AG20443 (cell line): Measurements from ENCODE around the gene GPRASP2.
A peak's percentile ranks its signal among the peaks of the same experiment; 100 is the strongest.

ENCODE experiments used
- DNase-seq: peaks from one replicate; pipeline ENCODE4 v3.0.0; 2012; ENCODE audit warnings: low spot score, mixed read lengths

GPRASP2 gene

DNA sequence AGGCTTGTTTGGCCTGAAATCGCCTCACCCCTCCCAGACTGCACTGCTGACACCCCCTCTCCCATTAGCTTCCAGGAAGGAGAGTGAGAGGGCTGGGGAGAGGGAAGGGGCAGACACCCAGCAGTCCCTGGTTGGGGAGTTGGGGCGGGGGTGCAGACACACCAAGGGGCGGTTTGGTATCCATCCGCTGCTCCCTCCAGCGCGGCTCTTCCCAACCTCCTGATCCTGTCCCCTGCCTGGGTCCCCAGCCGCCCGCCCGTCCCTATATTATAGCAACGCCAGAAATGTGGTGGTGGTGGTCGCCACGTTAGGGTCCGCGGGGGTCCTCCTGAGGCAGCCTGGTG, 33.2 kb downstream of the GPRASP2 start:
- DNase-seq: no peak

- peak; percentile 58 for DNase-seq
These were observed 33.8 kb downstream of the GPRASP2 start for GRCh38 chrX:102745857-102746584.

DNA sequence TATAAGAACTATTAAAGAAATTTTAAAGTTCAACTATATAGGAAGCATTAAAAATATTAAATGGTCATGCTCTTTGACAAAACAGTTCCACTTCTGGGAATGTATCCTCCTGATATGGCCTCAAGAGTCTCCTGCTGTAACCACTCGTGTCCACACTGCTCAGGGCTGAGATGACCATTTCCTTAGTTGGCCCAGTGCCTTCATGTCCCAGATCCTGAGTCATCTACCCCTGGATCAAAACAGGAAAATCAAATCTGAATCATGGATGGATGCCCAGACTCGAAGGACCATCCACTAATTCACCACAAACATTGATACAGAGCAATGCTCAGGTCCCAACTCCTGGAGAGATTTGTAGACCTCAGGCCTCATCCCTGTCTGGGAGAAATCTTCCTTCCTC, 53.0 kb downstream of the GPRASP2 start:
- peak; percentile 59 for DNase-seq

DNA sequence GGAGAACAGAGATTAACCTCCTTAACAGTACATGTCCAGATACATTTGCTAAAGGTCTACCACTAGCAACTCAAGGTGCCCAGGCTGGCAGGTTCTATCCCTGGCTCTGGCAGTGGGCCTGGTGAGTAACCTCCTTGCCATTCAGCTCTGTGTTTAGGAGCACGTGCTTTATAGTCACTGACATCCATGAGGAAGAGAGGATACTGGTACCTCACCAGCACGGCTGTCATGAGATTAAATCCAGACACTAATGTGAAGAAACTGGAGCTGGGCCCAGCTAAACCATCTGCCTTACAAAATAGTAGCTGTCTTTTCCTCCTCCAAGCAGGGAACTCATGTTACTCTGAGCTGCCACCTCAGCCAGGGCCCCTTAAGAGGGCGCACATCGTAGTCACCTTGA, 53.6 kb downstream of the GPRASP2 start:
- peak; percentile 40 for DNase-seq

- no peak for DNase-seq
These were observed 55.0 kb downstream of the GPRASP2 start for GRCh38 chrX:102767287-102767686.
